IMR-90 (cell line): ENCODE measurements around the gene IL1RAPL1. TPM values are rescaled to one million over a fixed set of nuclear protein-coding genes. Genes with fewer than 3 reads are reported as not detected.

Experiments
- ATAC-seq: fragments of 200-7000 bp; cut with Tn5 transposase; 2 replicates; pipeline ENCODE4 v1.9.1; 2020; ENCODE audit warnings: low read depth, mild to moderate bottlenecking, moderate library complexity
- BruUV-seq: library from RNA; stranded (reverse); fragments of 400-500 nt; replicated peaks from 2 replicates; lab custom pipeline; 2021; lab: Mats Ljungman, UMichigan
- CTCF ChIA-PET: fragments of 300-600 bp; formaldehyde crosslinking; extraction: SDS; loops from one replicate; lab custom pipeline; 2021; ENCODE audit warnings: antibody characterized with exemption; lab: Yijun Ruan, JAX
- POLR2A ChIA-PET: fragments of 300-600 bp; sonication (Branson Sonifier 250); formaldehyde crosslinking; loops from one replicate; lab custom pipeline; 2022; ENCODE audit warnings: antibody characterized with exemption; ENCODE audit not compliant: unreplicated experiment; lab: Charles Lee
- DNase-seq: peaks from one replicate; pipeline ENCODE4 v3.0.0; 2013
- H2AFZ ChIP-seq: replicated peaks from 2 replicates; pipeline ENCODE3; 2013; ENCODE audit warnings: low read length, mild to moderate bottlenecking; ENCODE audit not compliant: poor library complexity
- H2AK5ac ChIP-seq: 2 replicates; pipeline ENCODE4 v1.6.1; 2013; ENCODE audit warnings: low read depth, low read length, inconsistent platforms
- H2AK9ac ChIP-seq: replicated peaks from 2 replicates; pipeline ENCODE3; 2013; ENCODE audit warnings: mild to moderate bottlenecking, low read depth, low read length, moderate library complexity; ENCODE audit not compliant: poor library complexity
- H2BK120ac ChIP-seq: 2 replicates; pipeline ENCODE4 v1.6.1; 2013; ENCODE audit warnings: low read depth, low read length, inconsistent platforms
- H2BK15ac ChIP-seq: 3 replicates; pipeline ENCODE4 v1.6.1; 2013; ENCODE audit warnings: low read depth, low read length, inconsistent platforms
- H2BK20ac ChIP-seq: 2 replicates; pipeline ENCODE4 v1.6.1; 2013; ENCODE audit warnings: low read depth, mild to moderate bottlenecking, inconsistent platforms, low read length, moderate library complexity
- H2BK5ac ChIP-seq: 2 replicates; pipeline ENCODE4 v1.6.1; 2013; ENCODE audit warnings: mild to moderate bottlenecking, low read depth, low read length, inconsistent platforms; ENCODE audit not compliant: poor library complexity, severe bottlenecking
- H3K14ac ChIP-seq: replicated peaks from 2 replicates; pipeline ENCODE4 v1.6.1; 2013; ENCODE audit warnings: low read depth, low read length, inconsistent platforms
- H3K18ac ChIP-seq: 2 replicates; pipeline ENCODE4 v1.6.1; 2013; ENCODE audit warnings: low read depth, low read length, control low read depth
- H3K23ac ChIP-seq: 2 replicates; pipeline ENCODE4 v1.6.1; 2013; ENCODE audit warnings: low read depth, low read length, inconsistent platforms
- H3K27ac ChIP-seq: 2 replicates; pipeline ENCODE4 v1.5.1; 2013; ENCODE audit warnings: mild to moderate bottlenecking, control low read depth, low read length; ENCODE audit not compliant: insufficient read depth
- H3K27me3 ChIP-seq: 2 replicates; pipeline ENCODE4 v1.6.1; 2013; ENCODE audit warnings: low read length; ENCODE audit not compliant: control insufficient read depth, insufficient read depth
- H3K36me3 ChIP-seq: 2 replicates; pipeline ENCODE4 v1.6.1; 2013; ENCODE audit warnings: low read length, mixed read lengths; ENCODE audit not compliant: control insufficient read depth, insufficient read depth
- H3K4ac ChIP-seq: 2 replicates; pipeline ENCODE4 v1.6.1; 2013; ENCODE audit warnings: low read depth, low read length, inconsistent platforms
- H3K4me1 ChIP-seq: 2 replicates; pipeline ENCODE4 v1.6.1; 2013; ENCODE audit warnings: low read length, mixed read lengths; ENCODE audit not compliant: control insufficient read depth, insufficient read depth
- H3K4me2 ChIP-seq: 2 replicates; pipeline ENCODE4 v1.6.1; 2013; ENCODE audit warnings: low read depth, mild to moderate bottlenecking, control low read depth, low read length, moderate library complexity
- H3K4me3 ChIP-seq: 2 replicates; pipeline ENCODE4 v1.5.1; 2013; ENCODE audit warnings: low read depth, mild to moderate bottlenecking, control low read depth, low read length, moderate library complexity; ENCODE audit not compliant: insufficient read depth
- H3K56ac ChIP-seq: 2 replicates; pipeline ENCODE4 v1.6.1; 2013; ENCODE audit warnings: low read length, inconsistent platforms; ENCODE audit not compliant: insufficient read depth; ENCODE audit errors: extremely low read depth
- H3K79me1 ChIP-seq, 2 experiments: 2 replicates each; pipeline ENCODE4 v1.6.1; 2013; ENCODE audit warnings: low read length in 2 of 2, inconsistent platforms in 1 of 2, low read depth in 1 of 2
- H3K9ac ChIP-seq: 2 replicates; pipeline ENCODE4 v1.6.1; 2013; ENCODE audit warnings: low read depth, low read length, control low read depth
- H3K9me1 ChIP-seq: 2 replicates; pipeline ENCODE4 v1.6.1; 2013; ENCODE audit warnings: low read length, inconsistent platforms; ENCODE audit not compliant: insufficient read depth
- H3K9me3 ChIP-seq: 2 replicates; pipeline ENCODE4 v1.6.1; 2013; ENCODE audit warnings: low read length; ENCODE audit not compliant: control insufficient read depth, insufficient read depth
- H4K20me1 ChIP-seq: 2 replicates; pipeline ENCODE4 v1.6.1; 2013; ENCODE audit warnings: low read length, inconsistent platforms; ENCODE audit not compliant: insufficient read depth
- H4K5ac ChIP-seq: 2 replicates; pipeline ENCODE4 v1.6.1; 2013; ENCODE audit warnings: mild to moderate bottlenecking, low read depth, low read length, control low read depth
- H4K8ac ChIP-seq, 2 experiments: 2 replicates each; pipeline ENCODE4 v1.6.1; 2013; ENCODE audit warnings: low read depth in 2 of 2, low read length in 2 of 2, control low read depth in 1 of 2, inconsistent platforms in 1 of 2
- H4K91ac ChIP-seq: 2 replicates; pipeline ENCODE4 v1.6.1; 2013; ENCODE audit warnings: low read depth, low read length, inconsistent platforms; ENCODE audit not compliant: insufficient read depth
- BHLHE40 ChIP-seq: fragments of 150-350 bp; IDR thresholded peaks from 2 replicates; pipeline ENCODE4 v1.6.1; 2016; ENCODE audit warnings: mild to moderate bottlenecking, low read depth, low read length
- CEBPB ChIP-seq: IDR thresholded peaks from 2 replicates; pipeline ENCODE4 v1.6.1; 2012; ENCODE audit warnings: low read depth, low read length, improper control_type of control experiment
- FOS ChIP-seq: fragments of 150-350 bp; IDR thresholded peaks from 2 replicates; pipeline ENCODE4 v1.6.1; 2016; ENCODE audit warnings: low read depth, low read length
- MAFK ChIP-seq: IDR thresholded peaks from 2 replicates; pipeline ENCODE4 v1.6.1; 2012; ENCODE audit warnings: low read depth, low read length, improper control_type of control experiment
- MAZ ChIP-seq: IDR thresholded peaks from 2 replicates; pipeline ENCODE4 v1.6.1; 2012; ENCODE audit warnings: low read depth, mild to moderate bottlenecking, low read length, improper control_type of control experiment, moderate library complexity, borderline replicate concordance
- RCOR1 ChIP-seq: IDR thresholded peaks from 2 replicates; pipeline ENCODE4 v1.6.1; 2012; ENCODE audit warnings: mild to moderate bottlenecking, low read length, improper control_type of control experiment; ENCODE audit not compliant: insufficient replicate concordance
- dilution Hi-C: fragments of 300-500 bp; cut with HindIII; formaldehyde crosslinking; loops from one replicate; pipeline ENCODE4 v1.14.3; 2018; ENCODE audit warnings: low sequenced_read_pairs; ENCODE audit not compliant: unreplicated experiment
- in situ Hi-C: fragments of 300-500 bp; cut with MboI; formaldehyde crosslinking; loops from 3 replicates; pipeline ENCODE4 v1.14.3; 2019; ENCODE audit warnings: low sequenced_read_pairs, inconsistent platforms, mixed read lengths
- intact Hi-C: fragments of 100-400 bp; cut with micrococcal nuclease; formaldehyde crosslinking; loops from 2 replicates; pipeline ENCODE4 v1.10.0; 2022
- polyA plus RNA-seq, 3 experiments: library from polyadenylated mRNA; depleted of rRNA; stranded (reverse); fragments of >200 nt; gene quantifications; 2 replicates each; pipeline ENCODE4 v1.2.3, GENCODE V29; 2012; ENCODE audit warnings: low replicate concordance in 1 of 3
- total RNA-seq: library from RNA; depleted of rRNA; stranded (reverse); fragments of >200 nt; gene quantifications from 2 replicates; pipeline ENCODE4 v1.2.3, GENCODE V29; 2012
- TF ChIP-seq, protein P1 (sequence below): conservative IDR thresholded peaks from 2 replicates; pipeline ENCODE4 v1.5.1; 2012; ENCODE audit warnings: mild to moderate bottlenecking, low read depth, low read length, improper control_type of control experiment

Gene IL1RAPL1
- total and polyA plus RNA-seq, 2 of the 4 experiments (the other 2 are of a cell fraction): 1.5 to 9.0 TPM

- H4K8ac ChIP-seq: no peak overlapping the region
- no peak overlapping the region for H2AK9ac ChIP-seq
- no peaks in the 10 kb centered on the region for H4K20me1 ChIP-seq
- ChIA-PET CTCF (no interaction called here), POLR2A (no interaction called here)
- no peak overlapping the region for H4K5ac ChIP-seq
- dilution Hi-C loops: no loop called here
- no peak overlapping the region for H3K27ac ChIP-seq
- BruUV-seq: no TSS peak
- H2AFZ ChIP-seq: no peak overlapping the region
- intact Hi-C loops: no loop called here
- in situ Hi-C loops: no loop called here
- H2BK5ac ChIP-seq: no peak overlapping the region
- H3K23ac ChIP-seq: no peak overlapping the region
- H3K27me3 ChIP-seq: no peaks in the 10 kb centered on the region
- H3K4me2 ChIP-seq: no peak overlapping the region
- H2AK5ac ChIP-seq: no peak overlapping the region
- H3K4me1 ChIP-seq: no peaks in the 10 kb centered on the region
- H3K9me1 ChIP-seq: 0 out of 2 replicates have a peak, but pooled peaks cover 2% of the 10 kb centered on the region
- no peak overlapping the region for H3K14ac ChIP-seq
- no peaks in the 10 kb centered on the region for H3K9me3 ChIP-seq
- no peak overlapping the region for H3K56ac ChIP-seq
- H2BK120ac ChIP-seq: no peak overlapping the region
- H3K9ac ChIP-seq: no peak overlapping the region
- TF ChIP-seq CEBPB: no peak
- no peak for TF ChIP-seq FOS
- no peak for TF ChIP-seq BHLHE40
- TF ChIP-seq MAFK: no peak
- no peak for TF ChIP-seq MAZ
- TF ChIP-seq, protein P1, sequence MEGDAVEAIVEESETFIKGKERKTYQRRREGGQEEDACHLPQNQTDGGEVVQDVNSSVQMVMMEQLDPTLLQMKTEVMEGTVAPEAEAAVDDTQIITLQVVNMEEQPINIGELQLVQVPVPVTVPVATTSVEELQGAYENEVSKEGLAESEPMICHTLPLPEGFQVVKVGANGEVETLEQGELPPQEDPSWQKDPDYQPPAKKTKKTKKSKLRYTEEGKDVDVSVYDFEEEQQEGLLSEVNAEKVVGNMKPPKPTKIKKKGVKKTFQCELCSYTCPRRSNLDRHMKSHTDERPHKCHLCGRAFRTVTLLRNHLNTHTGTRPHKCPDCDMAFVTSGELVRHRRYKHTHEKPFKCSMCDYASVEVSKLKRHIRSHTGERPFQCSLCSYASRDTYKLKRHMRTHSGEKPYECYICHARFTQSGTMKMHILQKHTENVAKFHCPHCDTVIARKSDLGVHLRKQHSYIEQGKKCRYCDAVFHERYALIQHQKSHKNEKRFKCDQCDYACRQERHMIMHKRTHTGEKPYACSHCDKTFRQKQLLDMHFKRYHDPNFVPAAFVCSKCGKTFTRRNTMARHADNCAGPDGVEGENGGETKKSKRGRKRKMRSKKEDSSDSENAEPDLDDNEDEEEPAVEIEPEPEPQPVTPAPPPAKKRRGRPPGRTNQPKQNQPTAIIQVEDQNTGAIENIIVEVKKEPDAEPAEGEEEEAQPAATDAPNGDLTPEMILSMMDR: no peak
- TF ChIP-seq RCOR1: no peak
- no peak overlapping the region for H2BK15ac ChIP-seq
- H4K91ac ChIP-seq: no peak overlapping the region
- no peak for DNase-seq
- no peak overlapping the region for H3K18ac ChIP-seq
- H3K4ac ChIP-seq: no peak overlapping the region
- ATAC-seq: no peak
- no peak overlapping the region for H2BK20ac ChIP-seq
- H3K4me3 ChIP-seq: no peak overlapping the region
- no peaks in the 10 kb centered on the region for H3K36me3 ChIP-seq
- no peaks in the 10 kb centered on the region for H3K79me1 ChIP-seq
Measured at GRCh38 chrX:28697732-28698131, 110.5 kb downstream of the IL1RAPL1 start.
